GM13977 (cell line): ENCODE results near the gene PLEKHG5.

Source experiments
- DNase-seq: peaks from one replicate; pipeline ENCODE4 v3.0.0; 2012; ENCODE audit warnings: low spot score
- in situ Hi-C: fragments of 300-500 bp; cut with MboI; formaldehyde crosslinking; loops from one replicate; pipeline ENCODE4 v1.12.0; 2022; ENCODE audit warnings: low sequenced_read_pairs, low pct_unique_long_range_greater_than_20kb, mixed read lengths, inconsistent platforms; ENCODE audit not compliant: unreplicated experiment
- TF ChIP-seq, protein P1 (sequence below): IDR thresholded peaks from 2 replicates; pipeline ENCODE4 v1.5.1; 2012; ENCODE audit warnings: mild to moderate bottlenecking, control low read depth; ENCODE audit not compliant: insufficient read depth; ENCODE audit errors: extremely low read depth, missing control alignments

PLEKHG5 gene

DNA sequence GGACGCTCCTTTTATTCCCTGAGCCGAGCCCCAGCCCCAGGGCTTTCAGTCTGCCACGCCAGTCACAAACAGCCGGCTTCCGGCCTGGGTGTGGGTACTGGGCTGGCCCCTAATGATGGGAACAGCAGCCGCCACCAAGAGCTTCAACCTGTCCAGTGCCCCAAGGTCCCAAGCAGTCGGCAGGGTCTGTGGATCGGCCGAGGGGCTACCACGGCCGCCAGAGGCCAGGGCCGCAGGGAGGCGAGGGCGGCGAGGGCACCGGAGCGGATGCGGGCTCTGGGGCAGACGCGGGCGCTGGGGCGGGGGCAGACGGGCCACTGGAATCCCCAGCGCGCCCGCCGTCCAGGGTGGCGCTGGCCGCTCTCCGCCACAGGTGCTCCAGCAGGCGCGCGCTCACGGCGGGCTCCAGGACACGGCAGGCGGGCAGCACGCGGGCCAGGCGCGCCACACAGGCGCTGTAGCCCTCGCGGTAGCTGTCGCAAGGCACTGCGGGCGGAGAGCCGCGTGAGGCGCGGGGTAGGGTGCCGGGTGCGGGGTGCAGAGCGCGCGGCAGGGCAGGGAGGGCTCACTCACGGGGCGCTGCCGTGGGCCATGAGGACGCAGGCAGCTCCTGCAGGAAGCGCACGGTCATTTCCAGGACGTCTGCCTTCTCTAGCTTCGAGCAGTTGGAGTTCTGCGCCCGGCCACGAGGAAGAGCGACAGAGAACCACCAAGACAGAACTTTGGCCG is 72.6 kb downstream of the PLEKHG5 start:
- DNase-seq, result no peak
- TF ChIP-seq, protein P1, sequence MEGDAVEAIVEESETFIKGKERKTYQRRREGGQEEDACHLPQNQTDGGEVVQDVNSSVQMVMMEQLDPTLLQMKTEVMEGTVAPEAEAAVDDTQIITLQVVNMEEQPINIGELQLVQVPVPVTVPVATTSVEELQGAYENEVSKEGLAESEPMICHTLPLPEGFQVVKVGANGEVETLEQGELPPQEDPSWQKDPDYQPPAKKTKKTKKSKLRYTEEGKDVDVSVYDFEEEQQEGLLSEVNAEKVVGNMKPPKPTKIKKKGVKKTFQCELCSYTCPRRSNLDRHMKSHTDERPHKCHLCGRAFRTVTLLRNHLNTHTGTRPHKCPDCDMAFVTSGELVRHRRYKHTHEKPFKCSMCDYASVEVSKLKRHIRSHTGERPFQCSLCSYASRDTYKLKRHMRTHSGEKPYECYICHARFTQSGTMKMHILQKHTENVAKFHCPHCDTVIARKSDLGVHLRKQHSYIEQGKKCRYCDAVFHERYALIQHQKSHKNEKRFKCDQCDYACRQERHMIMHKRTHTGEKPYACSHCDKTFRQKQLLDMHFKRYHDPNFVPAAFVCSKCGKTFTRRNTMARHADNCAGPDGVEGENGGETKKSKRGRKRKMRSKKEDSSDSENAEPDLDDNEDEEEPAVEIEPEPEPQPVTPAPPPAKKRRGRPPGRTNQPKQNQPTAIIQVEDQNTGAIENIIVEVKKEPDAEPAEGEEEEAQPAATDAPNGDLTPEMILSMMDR, result no peak
- in situ Hi-C loops, result loop anchor here (10.0 kb wide), 1 partner anchor 54 kb away; no protein-coding TSS in a partner anchor

GRCh38 chr1:6417961-6418667 is 73.4 kb downstream of the PLEKHG5 start:
- in situ Hi-C loops, result loop anchor here (10.0 kb wide), 1 partner anchor 53 kb away; no protein-coding TSS in a partner anchor
- DNase-seq, result peak; percentile 40
- TF ChIP-seq, protein P1, result no peak
